GM12865 (cell line): ENCODE data around the gene IP6K2.

Source experiments
- DNase-seq: peaks from one replicate; pipeline ENCODE4 v3.0.0; 2010; ENCODE audit warnings: low read depth
- H3K4me3 ChIP-seq: 2 replicates; pipeline ENCODE4 v1.5.1; 2011; ENCODE audit warnings: mild to moderate bottlenecking, low read depth, low read length, control low read depth
- CTCF ChIP-seq: IDR thresholded peaks from 2 replicates; pipeline ENCODE4 v1.5.1; 2011; ENCODE audit warnings: low read length, control low read depth, low read depth, inconsistent platforms; ENCODE audit not compliant: insufficient read depth; ENCODE audit errors: missing control alignments

The IP6K2 gene

GRCh38 chr3:48678566-48679380 is 38.2 kb downstream of the IP6K2 start:
- H3K4me3 ChIP-seq = no peak overlapping the region
- no peak for TF ChIP-seq CTCF
- DNase-seq = no peak

- TF ChIP-seq CTCF = no peak
- H3K4me3 ChIP-seq = no peak overlapping the region
- no peak for DNase-seq
Measured at GRCh38 chr3:48678056-48678455, 39.0 kb downstream of the IP6K2 start.

- TF ChIP-seq CTCF = no peak
- no peak overlapping the region for H3K4me3 ChIP-seq
- no peak for DNase-seq
Measured at GRCh38 chr3:48674505-48674904, 42.5 kb downstream of the IP6K2 start.

- TF ChIP-seq CTCF = no peak
- no peak for DNase-seq
- no peak overlapping the region for H3K4me3 ChIP-seq
Measured at GRCh38 chr3:48672522-48672921, 44.5 kb downstream of the IP6K2 start.

- no peak overlapping the region for H3K4me3 ChIP-seq
- no peak for TF ChIP-seq CTCF
- DNase-seq = no peak
Measured at GRCh38 chr3:48664929-48665328, 52.1 kb downstream of the IP6K2 start.

- DNase-seq = no peak
- no peak overlapping the region for H3K4me3 ChIP-seq
- TF ChIP-seq CTCF = no peak
Measured at GRCh38 chr3:48664313-48664644, 52.7 kb downstream of the IP6K2 start.
